Measurements from ENCODE around the gene TFEB. TPM values are rescaled to one million over a fixed set of nuclear protein-coding genes. Genes with fewer than 3 reads are reported as not detected.

TFEB gene
- polyA plus RNA-seq, 1 donor (not counting 4 experiments of a cell fraction or from before 2014, with no cell fraction given) = 4.3 TPM

- TF ChIP-seq CTCF (optimal IDR thresholded peaks at IDR 0.05 in 1 of 3, IDR thresholded peaks at IDR 0.05 in 1 of 3, conservative IDR thresholded peaks at IDR 0.05 in 1 of 3; ENCODE audit: extremely low read depth in 1 of 3, insufficient read depth in 2 of 3, low read length in 3 of 3) = no peak
- DNase-seq (ENCODE audit: low read depth, low spot score) = peak; percentile 60
- peak; percentile 74 for FAIRE-seq
- dilution Hi-C loops (cut with MboI; ENCODE audit: extremely low pct_ligation_motif_present, low sequenced_read_pairs) = no loop called here
- peak overlapping the region; percentile 78 for H2AFZ ChIP-seq (ENCODE audit: control insufficient read depth, low read length)
- no peaks in the 10 kb centered on the region for H3K27me3 ChIP-seq (ENCODE audit: control insufficient read depth, extremely low read depth, insufficient read depth, low read length)
- peaks cover 8% of the 10 kb centered on the region for H4K20me1 ChIP-seq (ENCODE audit: control insufficient read depth, extremely low read depth, insufficient read depth, low read length)
- H3K27ac ChIP-seq (ENCODE audit: control insufficient read depth, insufficient read depth, low read length) = peak overlapping the region; percentile 90
- peaks cover 29% of the 10 kb centered on the region for H3K4me1 ChIP-seq (ENCODE audit: control insufficient read depth, extremely low read depth, insufficient read depth, low read length)
- H3K9me1 ChIP-seq (ENCODE audit: control insufficient read depth, extremely low read depth, insufficient read depth, low read length) = no peaks in the 10 kb centered on the region
- H3K9ac ChIP-seq (ENCODE audit: control insufficient read depth, extremely low read depth, insufficient read depth, low read length) = peak overlapping the region; percentile 93
- peaks cover 36% of the 10 kb centered on the region for H3K79me2 ChIP-seq (ENCODE audit: control insufficient read depth, insufficient read depth, low read length)
- H3K9me3 ChIP-seq (ENCODE audit: control insufficient read depth, low read depth, low read length) = no peaks in the 10 kb centered on the region
- peaks cover 14% of the 10 kb centered on the region in 2 experiments for H3K36me3 ChIP-seq (ENCODE audit: control insufficient read depth in 2 of 2, extremely low read depth in 1 of 2, insufficient read depth in 2 of 2, low read length in 2 of 2)
- H3K4me2 ChIP-seq (ENCODE audit: control insufficient read depth, extremely low read depth, insufficient read depth, low read depth, low read length) = peak overlapping the region; percentile 74
- peak overlapping the region; percentile 79 to 89 (median 86) for H3K4me3 ChIP-seq (ENCODE audit: control insufficient read depth in 2 of 3, extremely low read depth in 1 of 3, insufficient read depth in 2 of 3, low read depth in 1 of 3, low read length in 3 of 3)
Observed at GRCh38 chr6:41636833-41637193, 98.6 kb downstream of the TFEB start.

GRCh38 chr6:41635365-41635764, 100.0 kb downstream of the TFEB start:
- Histone ChIP-seq H3K4me3 (ENCODE audit: control insufficient read depth in 2 of 3, extremely low read depth in 1 of 3, insufficient read depth in 2 of 3, low read depth in 1 of 3, low read length in 3 of 3) (no peak overlapping the region), H3K27me3 (ENCODE audit: control insufficient read depth, extremely low read depth, insufficient read depth, low read length) (no peaks in the 10 kb centered on the region), H3K79me2 (ENCODE audit: control insufficient read depth, insufficient read depth, low read length) (peaks cover 33% of the 10 kb centered on the region), H3K9me1 (ENCODE audit: control insufficient read depth, extremely low read depth, insufficient read depth, low read length) (no peaks in the 10 kb centered on the region), H3K9me3 (ENCODE audit: control insufficient read depth, low read depth, low read length) (no peaks in the 10 kb centered on the region), H3K9ac (ENCODE audit: control insufficient read depth, extremely low read depth, insufficient read depth, low read length) (no peak overlapping the region), H3K36me3 (ENCODE audit: control insufficient read depth in 2 of 2, extremely low read depth in 1 of 2, insufficient read depth in 2 of 2, low read length in 2 of 2) (peaks cover 8 to 14% of the 10 kb centered on the region in 2 experiments), H2AFZ (ENCODE audit: control insufficient read depth, low read length) (no peak overlapping the region), H4K20me1 (ENCODE audit: control insufficient read depth, extremely low read depth, insufficient read depth, low read length) (peaks cover 4% of the 10 kb centered on the region), H3K27ac (ENCODE audit: control insufficient read depth, insufficient read depth, low read length) (no peak overlapping the region), H3K4me2 (ENCODE audit: control insufficient read depth, extremely low read depth, insufficient read depth, low read depth, low read length) (no peak overlapping the region), H3K4me1 (ENCODE audit: control insufficient read depth, extremely low read depth, insufficient read depth, low read length) (peaks cover 26% of the 10 kb centered on the region)
- dilution Hi-C loops (cut with MboI; ENCODE audit: extremely low pct_ligation_motif_present, low sequenced_read_pairs) = no loop called here
- DNase-seq (ENCODE audit: low read depth, low spot score) = no peak
- no peak for TF ChIP-seq CTCF (optimal IDR thresholded peaks at IDR 0.05 in 1 of 3, IDR thresholded peaks at IDR 0.05 in 1 of 3, conservative IDR thresholded peaks at IDR 0.05 in 1 of 3; ENCODE audit: extremely low read depth in 1 of 3, insufficient read depth in 2 of 3, low read length in 3 of 3)
- TF ChIP-seq EZH2 (IDR thresholded peaks at IDR 0.05; ENCODE audit: low read length) = no peak
- no peak for FAIRE-seq
